IPS DF 19.7 (cell line): ENCODE results near the gene C19orf73.
"Not testable (repeated sequence)": the region's sequence is repeated elsewhere in the genome, so short reads cannot be mapped to it uniquely, and the experiment has no call there.

Source experiments
- DNase-seq: peaks from one replicate; pipeline ENCODE4 v3.0.0-alpha.2; 2013; ENCODE audit warnings: low read depth, low spot score

C19orf73 gene

DNA sequence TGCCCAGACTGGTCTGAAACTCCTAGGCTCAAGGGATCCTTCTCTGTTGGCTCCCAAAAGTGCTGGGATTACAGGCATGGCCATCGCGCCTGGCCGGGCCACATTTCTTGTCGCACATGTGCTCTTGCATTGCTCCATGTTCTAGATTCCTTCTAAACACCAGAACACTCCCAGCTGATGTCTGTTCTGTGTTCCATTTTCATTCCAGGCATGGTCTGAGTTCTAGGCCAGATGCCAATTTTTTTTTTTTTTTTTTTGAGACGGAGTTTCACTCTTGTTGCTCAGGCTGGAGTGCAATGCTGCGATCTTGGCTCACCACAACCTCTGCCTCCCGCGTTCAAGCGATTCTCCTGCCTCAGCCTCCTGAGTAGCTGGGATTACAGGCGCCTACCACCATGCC, 2.9 kb upstream of the C19orf73 start:
- DNase-seq: not testable (repeated sequence)

DNA sequence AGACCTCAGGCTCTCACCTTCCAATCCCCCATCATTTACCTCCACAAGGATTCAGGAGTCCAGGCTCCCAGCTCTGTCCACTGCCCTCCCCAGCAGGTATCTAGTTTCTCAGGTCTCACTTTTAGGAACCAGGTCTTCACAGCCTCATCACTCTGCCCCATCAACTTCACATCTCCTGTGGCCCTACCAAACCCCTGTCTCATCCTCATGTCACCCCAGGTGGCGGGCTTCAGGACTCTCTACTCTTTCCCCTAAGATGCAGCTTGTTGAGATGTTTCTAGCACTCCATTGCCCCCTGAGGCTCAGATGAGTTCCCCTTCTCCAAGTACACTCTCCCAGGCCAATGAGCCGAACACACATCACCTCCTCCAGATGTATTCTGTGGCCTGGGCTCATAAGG, 1.9 kb upstream of the C19orf73 start:
- no peak for DNase-seq

DNA sequence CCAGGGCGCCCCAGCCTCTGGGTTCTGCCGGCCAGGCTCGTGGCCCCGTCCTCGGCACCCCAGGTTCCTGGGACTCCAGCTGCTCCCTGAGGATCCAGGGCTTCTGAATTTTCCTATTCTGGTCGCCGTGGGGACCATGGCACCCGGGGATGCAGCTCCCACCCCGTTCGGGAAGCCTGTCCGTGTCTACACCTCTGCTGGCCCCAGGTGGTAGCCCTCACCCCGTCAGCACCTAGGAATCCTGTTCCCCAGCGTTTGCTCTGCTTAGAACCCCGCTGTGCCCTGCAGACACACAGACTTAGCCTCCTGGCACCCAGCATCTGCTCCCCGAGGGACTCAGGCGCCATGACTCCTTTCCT, 1.4 kb upstream of the C19orf73 start:
- DNase-seq: no peak

DNA sequence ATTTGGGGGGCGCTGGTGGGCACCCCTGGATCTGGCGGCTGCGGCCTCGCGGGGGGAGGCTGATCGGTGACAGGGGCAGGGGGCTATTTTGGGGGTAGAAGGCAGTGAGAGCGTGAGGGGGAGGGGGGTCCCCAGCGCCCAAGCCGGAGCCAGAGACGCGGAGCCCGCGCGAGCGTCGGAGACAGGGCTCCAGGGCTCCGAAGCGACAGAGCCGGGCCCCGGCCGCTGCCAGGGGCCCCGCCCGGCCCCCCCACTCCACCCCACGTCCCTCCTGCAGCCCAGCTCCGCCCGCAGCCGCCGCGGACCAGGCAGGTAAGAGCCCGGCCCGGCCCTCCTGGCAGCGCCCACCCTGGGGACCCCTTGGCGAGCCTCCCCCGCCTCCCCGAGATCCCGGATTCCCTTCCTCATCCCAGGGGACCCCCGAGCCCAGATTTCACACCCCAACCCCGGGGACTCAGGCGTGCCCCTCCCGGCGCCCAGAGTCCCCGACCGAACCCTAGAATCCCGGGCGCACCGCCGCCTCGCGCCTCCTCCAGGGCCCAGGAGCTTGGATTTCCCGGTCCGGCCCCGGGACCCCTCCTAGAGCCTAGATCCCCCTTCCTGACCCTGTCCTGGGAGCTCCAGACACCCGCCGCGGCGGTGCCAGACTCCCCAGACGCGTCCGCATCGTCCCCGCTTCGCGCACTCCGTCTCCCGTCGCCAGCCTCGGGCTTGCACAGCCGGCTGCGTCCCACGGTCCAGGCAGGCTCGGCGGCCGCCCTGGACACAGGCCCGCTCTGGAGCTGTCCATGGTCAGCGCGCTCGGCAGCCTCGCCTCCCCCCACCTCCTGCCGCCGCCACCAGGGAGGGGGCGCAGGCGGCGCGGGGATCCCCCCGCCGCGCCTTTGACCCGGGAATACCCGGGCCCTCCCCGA, 725 bp upstream of the C19orf73 start, which contains the start of gene PPFIA3:
Gene PPFIA3 (plus strand): TSS at position 134 of the 914 bp plus-strand sequence. CDS start 8,330 bp downstream, outside the sequence.
- DNase-seq: no peak

DNA sequence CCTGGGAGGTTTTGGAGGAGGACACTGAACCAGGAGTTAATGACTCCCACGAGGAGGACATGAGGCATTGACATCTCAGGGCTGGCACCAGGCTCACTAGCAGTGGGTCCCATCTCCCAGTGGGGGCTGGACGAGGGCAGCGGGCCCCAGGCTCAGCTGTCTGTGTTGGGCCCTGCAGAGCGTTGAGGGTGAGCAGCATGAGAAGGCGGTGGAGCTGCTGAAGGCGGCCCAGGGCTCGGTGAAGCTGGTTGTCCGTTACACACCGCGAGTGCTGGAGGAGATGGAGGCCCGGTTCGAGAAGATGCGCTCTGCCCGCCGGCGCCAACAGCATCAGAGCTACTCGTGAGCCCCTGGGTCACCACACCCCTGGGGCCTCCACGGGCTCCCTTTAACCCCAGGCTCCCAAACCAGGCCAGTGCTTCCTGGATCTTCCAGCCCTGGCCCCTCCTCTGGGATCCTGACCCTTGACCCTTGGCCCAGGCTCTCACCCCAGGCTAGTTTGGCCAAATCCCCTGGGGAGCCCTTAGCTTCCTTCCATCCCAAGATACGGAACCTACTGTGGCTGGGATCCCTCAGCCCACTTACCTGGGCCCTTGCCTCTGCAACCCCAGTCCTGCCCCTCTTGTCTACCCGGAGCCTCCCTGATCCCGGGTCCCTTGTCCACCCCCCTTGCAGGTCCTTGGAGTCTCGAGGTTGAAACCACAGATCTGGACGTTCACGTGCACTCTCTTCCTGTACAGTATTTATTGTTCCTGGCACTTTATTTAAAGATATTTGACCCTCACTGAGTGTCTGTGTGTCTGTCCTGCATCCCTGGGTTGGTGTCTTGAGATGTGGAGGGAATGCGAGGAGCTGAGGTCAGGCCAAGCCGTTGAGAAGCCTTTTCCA, 1.0 kb downstream of the C19orf73 start:
- DNase-seq: no peak

GRCh38 chr19:49116544-49116943, 2.4 kb downstream of the C19orf73 start:
- DNase-seq: no peak

GRCh38 chr19:49114630-49115363, 4.1 kb downstream of the C19orf73 start:
- no peak for DNase-seq

GRCh38 chr19:49113762-49114629, 4.9 kb downstream of the C19orf73 start, which contains the start of gene LIN7B:
TSS of gene LIN7B (plus strand) at chr19:49114370. CDS start at chr19:49114405, 35 bp downstream.
- no peak for DNase-seq

DNA sequence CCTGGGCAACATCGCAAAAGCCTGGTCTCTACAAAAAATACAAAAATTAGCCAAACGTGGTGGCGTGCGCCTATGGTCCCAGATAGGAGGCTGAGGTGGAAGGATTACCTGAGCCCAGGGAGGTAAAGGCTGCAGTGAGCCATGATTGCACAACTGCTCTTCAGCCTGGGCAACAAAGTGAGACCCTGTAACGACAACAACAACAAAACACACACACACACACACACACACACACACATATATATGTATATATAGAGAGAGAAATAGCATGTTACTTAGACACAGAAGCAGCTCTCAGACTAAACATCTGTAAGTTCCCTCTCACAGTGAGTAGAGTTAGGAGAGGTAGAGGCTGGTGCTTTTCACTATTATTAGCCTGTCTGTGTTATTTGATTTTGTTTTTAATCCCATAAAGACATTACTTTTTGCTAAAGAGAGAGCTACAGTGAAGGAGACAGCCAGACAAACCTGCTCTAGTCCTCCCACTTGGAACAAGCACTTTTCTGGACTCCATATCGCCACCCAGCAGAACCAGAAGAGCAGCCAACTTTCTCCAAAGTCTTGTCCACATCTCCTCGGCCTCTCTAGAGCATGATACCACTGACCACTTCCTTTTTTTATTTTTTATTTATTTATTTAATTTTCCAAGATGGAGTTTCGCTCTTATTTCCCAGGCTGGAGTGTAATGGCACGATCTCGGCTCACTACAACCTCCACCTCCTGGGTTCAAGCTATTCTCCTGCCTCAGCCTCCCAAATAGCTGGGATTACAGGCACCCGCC, 7.5 kb downstream of the C19orf73 start:
- DNase-seq: no peak

- DNase-seq: no peak
Observed at GRCh38 chr19:49110567-49110966, 8.4 kb downstream of the C19orf73 start.

- no peak for DNase-seq
Observed at GRCh38 chr19:49109569-49110233, 9.2 kb downstream of the C19orf73 start.

GRCh38 chr19:49109051-49109450, 9.9 kb downstream of the C19orf73 start:
- no peak for DNase-seq

- DNase-seq: no peak
Observed at GRCh38 chr19:49107625-49108459, 11.1 kb downstream of the C19orf73 start.

DNA sequence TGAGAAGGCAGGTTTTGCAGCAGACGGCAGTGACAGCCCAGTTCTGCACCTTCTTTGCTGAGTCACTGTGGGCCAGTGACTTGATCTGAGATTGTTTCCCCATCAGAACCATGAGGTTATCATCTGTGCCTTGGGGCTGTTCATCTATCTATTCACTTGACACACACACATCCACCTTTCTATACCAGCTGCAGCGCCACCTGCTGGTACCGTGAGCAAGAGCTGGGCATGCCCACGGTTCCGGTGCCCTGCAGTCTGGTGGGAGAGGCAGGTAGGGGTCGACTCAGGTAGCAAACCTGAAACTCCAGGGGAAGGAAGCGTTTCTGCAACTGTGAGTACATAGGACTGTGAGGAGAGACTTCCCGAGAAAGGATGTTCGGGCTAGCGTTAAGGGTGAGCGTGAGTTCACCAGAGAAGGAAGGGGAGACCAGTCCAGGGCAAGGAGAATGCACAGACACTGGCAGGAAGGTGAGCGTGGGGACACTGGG, 12.3 kb downstream of the C19orf73 start:
- DNase-seq: no peak

DNA sequence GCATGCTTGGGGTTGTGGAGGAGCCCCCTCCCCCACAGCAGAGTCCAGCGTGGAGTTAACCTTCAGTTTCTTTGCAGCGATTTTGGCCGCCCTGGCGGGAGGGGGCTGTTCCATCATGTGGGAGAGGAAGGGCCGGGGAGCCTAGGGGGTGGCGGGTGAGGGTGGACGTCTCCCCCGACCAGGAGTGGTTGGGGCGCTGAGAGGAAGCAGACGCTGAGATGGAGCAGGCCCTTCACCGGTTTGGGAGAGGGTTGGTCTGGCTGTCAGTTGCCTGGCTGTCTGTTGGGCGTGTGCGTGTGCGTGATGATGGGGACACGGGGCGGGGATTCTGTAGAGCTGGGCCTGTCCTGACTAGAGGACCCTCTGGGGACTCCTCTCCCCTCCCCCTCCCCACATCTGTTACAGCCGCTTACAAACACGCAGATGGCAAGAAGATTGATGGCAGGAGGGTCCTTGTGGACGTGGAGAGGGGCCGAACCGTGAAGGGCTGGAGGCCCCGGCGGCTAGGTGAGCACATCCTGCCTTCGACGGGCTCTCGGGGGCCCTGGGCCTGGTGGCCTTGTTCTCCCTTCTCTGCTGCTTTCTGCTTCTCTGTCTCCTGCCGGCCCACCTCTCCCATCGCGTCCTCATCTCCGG, 14.6 kb downstream of the C19orf73 start:
- no peak for DNase-seq

- no peak for DNase-seq
Observed at GRCh38 chr19:49103331-49104085, 15.4 kb downstream of the C19orf73 start.

- no peak for DNase-seq
Observed at GRCh38 chr19:49102303-49102702, 16.6 kb downstream of the C19orf73 start.
